Smooth muscle cell (in vitro differentiated cells): Measurements from ENCODE around the gene ABHD3. TPM values are rescaled to one million over a fixed set of nuclear protein-coding genes. Genes with fewer than 3 reads are reported as not detected.
"Not testable (repeated sequence)": the region's sequence is repeated elsewhere in the genome, so short reads cannot be mapped to it uniquely, and the experiment has no call there.

Source experiments
- DNase-seq: peaks from one replicate; lab custom pipeline; 2025; ENCODE audit not compliant: unreplicated experiment; lab: John Stamatoyannopoulos, UW
- H2AFZ ChIP-seq: fragments of 200-600 bp; sonication (generic); 2 replicates; pipeline ENCODE4 v1.6.0; 2016; ENCODE audit warnings: antibody characterized with exemption, low read depth, mild to moderate bottlenecking
- H3F3A ChIP-seq: fragments of 200-600 bp; sonication (generic); 2 replicates; pipeline ENCODE4 v1.6.0; 2017; ENCODE audit warnings: antibody characterized with exemption, low read depth
- H3K27ac ChIP-seq: fragments of 200-600 bp; sonication (generic); 2 replicates; pipeline ENCODE4 v1.5.1; 2016; ENCODE audit warnings: low read depth, mild to moderate bottlenecking
- H3K27me3 ChIP-seq: fragments of 200-600 bp; sonication (generic); 2 replicates; pipeline ENCODE4 v1.6.1; 2016; ENCODE audit warnings: low read depth, mild to moderate bottlenecking
- H3K36me3 ChIP-seq: fragments of 200-600 bp; sonication (generic); 2 replicates; pipeline ENCODE4 v1.5.1; 2016; ENCODE audit warnings: low read depth
- H3K4me1 ChIP-seq: fragments of 200-600 bp; sonication (generic); 2 replicates; pipeline ENCODE4 v1.5.1; 2016; ENCODE audit warnings: low read depth
- H3K4me2 ChIP-seq: fragments of 200-600 bp; sonication (generic); 2 replicates; pipeline ENCODE4 v1.6.0; 2016; ENCODE audit warnings: mild to moderate bottlenecking
- H3K4me3 ChIP-seq: fragments of 200-600 bp; sonication (generic); 2 replicates; pipeline ENCODE4 v1.5.1; 2016; ENCODE audit warnings: mild to moderate bottlenecking
- H3K79me2 ChIP-seq: fragments of 200-600 bp; sonication (generic); 2 replicates; pipeline ENCODE4 v1.6.0; 2016; ENCODE audit warnings: low read depth, mild to moderate bottlenecking
- H3K9ac ChIP-seq: fragments of 200-600 bp; sonication (generic); 2 replicates; pipeline ENCODE4 v1.6.0; 2016; ENCODE audit warnings: low read depth
- H3K9me3 ChIP-seq: fragments of 200-600 bp; sonication (generic); replicated peaks from 2 replicates; pipeline ENCODE4 v1.5.1; 2016; ENCODE audit warnings: low read depth
- H4K20me1 ChIP-seq: fragments of 200-600 bp; sonication (generic); 2 replicates; pipeline ENCODE4 v1.6.0; 2016; ENCODE audit warnings: low read depth
- WGBS: methylation state at CpG from one replicate; pipeline ENCODE4 v1.1.7; 2016; ENCODE audit warnings: low lambda C conversion rate; 5-methylcytosine and 5-hydroxymethylcytosine counted together
- polyA plus RNA-seq: library from polyadenylated mRNA; unstranded; fragments of >200 nt; fragmentation: Nextera tagmentation; extraction: Ambion mirVana; gene quantifications from 2 replicates; pipeline ENCODE4 v1.2.1, GENCODE V29; 2016
- total RNA-seq: library from RNA; depleted of rRNA; stranded (reverse); fragments of >200 nt; gene quantifications from 2 replicates; pipeline ENCODE4 v1.2.3, GENCODE V29; 2014
- TF ChIP-seq, protein P1 (sequence below): fragments of 200-600 bp; sonication (generic); IDR thresholded peaks from 2 replicates; pipeline ENCODE4 v1.5.1; 2017; ENCODE audit warnings: borderline replicate concordance, mild to moderate bottlenecking, antibody characterized with exemption; ENCODE audit not compliant: insufficient read depth, poor library complexity, severe bottlenecking

The ABHD3 gene
- total and polyA plus RNA-seq, 2 experiments from 2014 or later = 6.9 to 9.9 TPM

DNA sequence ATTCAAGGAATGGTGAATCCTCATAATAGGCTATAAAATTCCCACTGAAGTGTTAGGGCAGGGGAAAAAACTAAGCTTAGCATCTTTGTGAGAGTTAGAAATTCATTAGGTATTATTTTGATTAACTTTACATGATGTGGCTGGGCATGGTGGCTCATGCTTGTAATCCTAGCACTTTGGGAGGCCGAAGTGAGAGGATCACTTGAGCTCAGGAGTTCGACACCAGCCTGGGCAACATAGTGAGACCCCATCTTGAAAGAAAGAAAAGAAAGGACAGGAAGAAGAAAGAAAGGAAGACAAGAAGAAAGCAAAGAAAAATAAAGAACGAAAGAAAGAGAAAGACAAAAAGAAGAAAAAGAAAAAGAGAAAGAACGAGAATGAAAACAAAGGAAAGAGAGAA, 52.5 kb downstream of the ABHD3 start:
- no peaks in the 10 kb centered on the region for H3K36me3 ChIP-seq
- no peaks in the 10 kb centered on the region for H3K4me1 ChIP-seq
- H3K79me2 ChIP-seq = no peaks in the 10 kb centered on the region
- no peak overlapping the region for H2AFZ ChIP-seq
- H3K4me2 ChIP-seq = no peak overlapping the region
- 92% methylated on average over 4 of the region's 4 CpGs for WGBS
- H3K4me3 ChIP-seq = no peak overlapping the region
- H3F3A ChIP-seq = no peaks in the 10 kb centered on the region
- no peak overlapping the region for H3K27ac ChIP-seq
- no peaks in the 10 kb centered on the region for H3K9me3 ChIP-seq
- TF ChIP-seq, protein P1, sequence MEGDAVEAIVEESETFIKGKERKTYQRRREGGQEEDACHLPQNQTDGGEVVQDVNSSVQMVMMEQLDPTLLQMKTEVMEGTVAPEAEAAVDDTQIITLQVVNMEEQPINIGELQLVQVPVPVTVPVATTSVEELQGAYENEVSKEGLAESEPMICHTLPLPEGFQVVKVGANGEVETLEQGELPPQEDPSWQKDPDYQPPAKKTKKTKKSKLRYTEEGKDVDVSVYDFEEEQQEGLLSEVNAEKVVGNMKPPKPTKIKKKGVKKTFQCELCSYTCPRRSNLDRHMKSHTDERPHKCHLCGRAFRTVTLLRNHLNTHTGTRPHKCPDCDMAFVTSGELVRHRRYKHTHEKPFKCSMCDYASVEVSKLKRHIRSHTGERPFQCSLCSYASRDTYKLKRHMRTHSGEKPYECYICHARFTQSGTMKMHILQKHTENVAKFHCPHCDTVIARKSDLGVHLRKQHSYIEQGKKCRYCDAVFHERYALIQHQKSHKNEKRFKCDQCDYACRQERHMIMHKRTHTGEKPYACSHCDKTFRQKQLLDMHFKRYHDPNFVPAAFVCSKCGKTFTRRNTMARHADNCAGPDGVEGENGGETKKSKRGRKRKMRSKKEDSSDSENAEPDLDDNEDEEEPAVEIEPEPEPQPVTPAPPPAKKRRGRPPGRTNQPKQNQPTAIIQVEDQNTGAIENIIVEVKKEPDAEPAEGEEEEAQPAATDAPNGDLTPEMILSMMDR = no peak
- no peaks in the 10 kb centered on the region for H4K20me1 ChIP-seq
- DNase-seq = no peak
- no peak overlapping the region for H3K9ac ChIP-seq
- no peaks in the 10 kb centered on the region for H3K27me3 ChIP-seq

DNA sequence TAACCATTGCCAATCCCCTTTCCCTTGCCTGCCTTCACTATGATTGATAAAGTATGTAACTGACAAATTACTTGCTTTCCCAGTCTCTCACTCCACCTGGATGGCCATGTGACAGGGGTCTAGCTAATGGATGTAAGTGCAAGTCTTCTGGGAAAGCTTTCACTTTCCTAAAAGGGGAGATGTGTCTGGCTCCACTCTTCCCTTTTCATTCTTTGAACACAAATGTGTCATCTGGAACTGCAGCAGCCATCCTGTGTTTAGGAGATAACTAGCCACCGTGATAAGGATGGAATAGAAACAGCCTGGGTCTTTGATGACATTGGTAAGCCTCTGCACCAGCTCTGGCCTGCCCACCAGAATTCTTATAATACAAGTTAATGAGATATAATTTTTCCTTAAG, 54.3 kb downstream of the ABHD3 start:
- no peak overlapping the region for H3K27ac ChIP-seq
- H3K4me1 ChIP-seq = no peaks in the 10 kb centered on the region
- no peak overlapping the region for H3K4me3 ChIP-seq
- H4K20me1 ChIP-seq = no peaks in the 10 kb centered on the region
- H3K9me3 ChIP-seq = no peaks in the 10 kb centered on the region
- no peaks in the 10 kb centered on the region for H3F3A ChIP-seq
- H3K36me3 ChIP-seq = no peaks in the 10 kb centered on the region
- no peaks in the 10 kb centered on the region for H3K27me3 ChIP-seq
- TF ChIP-seq, protein P1 = no peak
- no peak overlapping the region for H3K4me2 ChIP-seq
- H3K79me2 ChIP-seq = no peaks in the 10 kb centered on the region
- 26% methylated on average over 1 of the region's 1 CpG for WGBS
- DNase-seq = no peak
- no peak overlapping the region for H3K9ac ChIP-seq
- no peak overlapping the region for H2AFZ ChIP-seq

DNA sequence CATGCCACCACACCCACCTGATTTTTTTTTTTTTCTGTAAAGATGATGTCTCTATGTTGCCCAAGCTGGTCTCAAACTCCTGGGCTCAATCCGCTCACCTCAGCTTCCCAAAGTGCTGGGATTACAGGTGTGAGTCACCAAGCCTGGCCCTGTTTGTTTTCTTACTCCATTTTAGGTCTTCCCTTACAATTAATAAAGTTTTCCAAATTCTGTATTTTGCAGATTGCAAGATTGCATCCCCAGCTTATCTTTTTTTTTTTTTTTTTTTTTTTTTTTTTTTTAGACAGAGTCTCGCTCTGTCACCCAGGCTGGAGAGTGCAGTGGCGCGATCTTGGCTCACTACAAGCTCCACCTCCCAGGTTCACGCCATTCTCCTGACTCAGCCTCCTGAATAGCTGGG, 64.2 kb downstream of the ABHD3 start:
- not testable (repeated sequence) for H3K4me3 ChIP-seq, H3K9me3 ChIP-seq, H3K4me1 ChIP-seq, H3K4me2 ChIP-seq, DNase-seq, H4K20me1 ChIP-seq, H3K36me3 ChIP-seq, H3K79me2 ChIP-seq, H3K27me3 ChIP-seq, H2AFZ ChIP-seq, H3F3A ChIP-seq, H3K27ac ChIP-seq, H3K9ac ChIP-seq
- WGBS = 100% methylated on average over 5 of the region's 5 CpGs

DNA sequence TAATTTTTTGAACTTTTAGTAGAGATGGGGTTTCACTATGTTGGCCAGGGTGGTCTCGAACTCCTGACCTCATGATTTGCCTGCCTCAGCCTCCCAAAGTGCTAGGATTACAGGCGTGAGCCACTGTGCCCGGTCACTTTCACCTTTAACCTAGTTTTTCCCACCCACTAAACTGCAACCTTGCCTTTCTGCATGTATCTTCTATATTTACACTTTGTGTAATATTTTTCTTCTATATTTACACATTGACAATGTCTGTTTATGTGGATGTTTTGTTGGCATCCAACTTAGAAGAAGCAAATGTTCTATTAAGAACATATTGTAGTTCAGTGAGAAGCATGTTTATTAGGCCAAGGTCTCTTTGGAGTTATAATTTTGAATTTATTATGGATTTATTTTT, 65.8 kb downstream of the ABHD3 start:
- Histone ChIP-seq H3F3A (no peaks in the 10 kb centered on the region), H2AFZ (no peak overlapping the region), H3K9me3 (no peaks in the 10 kb centered on the region), H3K4me2 (no peak overlapping the region), H3K4me3 (no peak overlapping the region), H3K79me2 (no peaks in the 10 kb centered on the region), H3K4me1 (no peaks in the 10 kb centered on the region), H3K9ac (no peak overlapping the region), H3K27ac (no peak overlapping the region), H4K20me1 (no peaks in the 10 kb centered on the region), H3K27me3 (no peaks in the 10 kb centered on the region), H3K36me3 (no peaks in the 10 kb centered on the region)
- 98% methylated on average over 3 of the region's 3 CpGs for WGBS
- no peak for DNase-seq
- TF ChIP-seq, protein P1 = no peak
